Ishikawa (cell line): ENCODE measurements around the gene VGLL1.

Experiments
- CREB1 ChIP-seq: IDR thresholded peaks from 2 replicates; pipeline ENCODE4 v1.6.1; 2012; ENCODE audit warnings: low read depth
- EGR1 ChIP-seq: IDR thresholded peaks from 2 replicates; pipeline ENCODE4 v1.6.1; 2012
- EP300 ChIP-seq: IDR thresholded peaks from 2 replicates; pipeline ENCODE4 v1.6.1; 2012; ENCODE audit warnings: borderline replicate concordance
- FOXM1 ChIP-seq: IDR thresholded peaks from 2 replicates; pipeline ENCODE4 v1.6.1; 2012; ENCODE audit warnings: low read depth, borderline replicate concordance
- NFIC ChIP-seq: IDR thresholded peaks from 2 replicates; pipeline ENCODE4 v1.6.1; 2012
- RAD21 ChIP-seq: IDR thresholded peaks from 2 replicates; pipeline ENCODE4 v1.6.1; 2012; ENCODE audit warnings: low read depth
- TAF1 ChIP-seq: IDR thresholded peaks from 2 replicates; pipeline ENCODE4 v1.6.1; 2012; ENCODE audit warnings: low read depth, mild to moderate bottlenecking
- TEAD4 ChIP-seq: IDR thresholded peaks from 2 replicates; pipeline ENCODE4 v1.6.1; 2012
- TF ChIP-seq, protein P1 (sequence below): IDR thresholded peaks from 2 replicates; pipeline ENCODE4 v1.6.1; 2012
- TF ChIP-seq, protein P2 (sequence below): IDR thresholded peaks from 2 replicates; pipeline ENCODE4 v1.6.1; 2012; ENCODE audit warnings: low read depth, mild to moderate bottlenecking

DNA sequence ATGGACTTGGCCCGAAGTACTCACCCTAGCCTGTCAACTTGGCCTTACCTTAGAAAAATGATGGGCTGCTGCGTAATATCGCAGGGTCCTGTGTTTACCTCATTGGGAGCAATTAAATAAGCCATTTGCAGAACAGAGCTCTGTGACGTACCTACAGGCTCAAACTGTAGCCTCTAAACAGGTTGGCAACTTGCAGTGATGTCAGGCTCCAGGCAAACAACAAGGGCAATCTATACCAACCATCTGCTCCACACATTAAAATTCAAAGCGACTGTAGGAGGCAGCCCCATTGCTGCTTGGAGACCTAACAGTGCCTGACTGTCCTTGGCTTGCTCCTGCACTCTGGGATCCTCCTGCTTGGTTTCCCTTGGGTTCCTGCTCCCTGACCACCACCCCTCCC is 17.2 kb downstream of the VGLL1 start:
- TF ChIP-seq NFIC: no peak
- TF ChIP-seq EGR1: no peak
- no peak for TF ChIP-seq TEAD4
- TF ChIP-seq CREB1: no peak
- no peak for TF ChIP-seq RAD21
- TF ChIP-seq EP300: no peak
- TF ChIP-seq FOXM1: no peak
- TF ChIP-seq, protein P1, sequence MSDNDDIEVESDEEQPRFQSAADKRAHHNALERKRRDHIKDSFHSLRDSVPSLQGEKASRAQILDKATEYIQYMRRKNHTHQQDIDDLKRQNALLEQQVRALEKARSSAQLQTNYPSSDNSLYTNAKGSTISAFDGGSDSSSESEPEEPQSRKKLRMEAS: no peak
- no peak for TF ChIP-seq TAF1
- TF ChIP-seq, protein P2, sequence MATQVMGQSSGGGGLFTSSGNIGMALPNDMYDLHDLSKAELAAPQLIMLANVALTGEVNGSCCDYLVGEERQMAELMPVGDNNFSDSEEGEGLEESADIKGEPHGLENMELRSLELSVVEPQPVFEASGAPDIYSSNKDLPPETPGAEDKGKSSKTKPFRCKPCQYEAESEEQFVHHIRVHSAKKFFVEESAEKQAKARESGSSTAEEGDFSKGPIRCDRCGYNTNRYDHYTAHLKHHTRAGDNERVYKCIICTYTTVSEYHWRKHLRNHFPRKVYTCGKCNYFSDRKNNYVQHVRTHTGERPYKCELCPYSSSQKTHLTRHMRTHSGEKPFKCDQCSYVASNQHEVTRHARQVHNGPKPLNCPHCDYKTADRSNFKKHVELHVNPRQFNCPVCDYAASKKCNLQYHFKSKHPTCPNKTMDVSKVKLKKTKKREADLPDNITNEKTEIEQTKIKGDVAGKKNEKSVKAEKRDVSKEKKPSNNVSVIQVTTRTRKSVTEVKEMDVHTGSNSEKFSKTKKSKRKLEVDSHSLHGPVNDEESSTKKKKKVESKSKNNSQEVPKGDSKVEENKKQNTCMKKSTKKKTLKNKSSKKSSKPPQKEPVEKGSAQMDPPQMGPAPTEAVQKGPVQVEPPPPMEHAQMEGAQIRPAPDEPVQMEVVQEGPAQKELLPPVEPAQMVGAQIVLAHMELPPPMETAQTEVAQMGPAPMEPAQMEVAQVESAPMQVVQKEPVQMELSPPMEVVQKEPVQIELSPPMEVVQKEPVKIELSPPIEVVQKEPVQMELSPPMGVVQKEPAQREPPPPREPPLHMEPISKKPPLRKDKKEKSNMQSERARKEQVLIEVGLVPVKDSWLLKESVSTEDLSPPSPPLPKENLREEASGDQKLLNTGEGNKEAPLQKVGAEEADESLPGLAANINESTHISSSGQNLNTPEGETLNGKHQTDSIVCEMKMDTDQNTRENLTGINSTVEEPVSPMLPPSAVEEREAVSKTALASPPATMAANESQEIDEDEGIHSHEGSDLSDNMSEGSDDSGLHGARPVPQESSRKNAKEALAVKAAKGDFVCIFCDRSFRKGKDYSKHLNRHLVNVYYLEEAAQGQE: no peak
